Neural progenitor cell (in vitro differentiated cells): ENCODE results near the gene METTL8. TPM values are rescaled to one million over a fixed set of nuclear protein-coding genes. Genes with fewer than 3 reads are reported as not detected.

Experiments used
- DNase-seq: peaks from one replicate; pipeline ENCODE4 v3.0.0-alpha.2; 2016; ENCODE audit warnings: low spot score
- H2AFZ ChIP-seq: fragments of 200-600 bp; sonication (generic); replicated peaks from 2 replicates; pipeline ENCODE4 v1.6.1; 2016; ENCODE audit warnings: antibody characterized with exemption
- H3F3A ChIP-seq: fragments of 200-600 bp; sonication (generic); 2 replicates; pipeline ENCODE4 v1.6.1; 2016; ENCODE audit warnings: antibody characterized with exemption, low read depth
- H3K27ac ChIP-seq: fragments of 200-600 bp; sonication (generic); 2 replicates; pipeline ENCODE4 v1.5.1; 2016; ENCODE audit warnings: mild to moderate bottlenecking
- H3K27me3 ChIP-seq: fragments of 200-600 bp; sonication (generic); 2 replicates; pipeline ENCODE4 v1.6.1; 2016; ENCODE audit warnings: mild to moderate bottlenecking, moderate library complexity
- H3K36me3 ChIP-seq: fragments of 200-600 bp; sonication (generic); 2 replicates; pipeline ENCODE4 v1.5.1; 2016
- H3K4me1 ChIP-seq: fragments of 200-600 bp; sonication (generic); 2 replicates; pipeline ENCODE4 v1.6.1; 2016; ENCODE audit warnings: mixed run types
- H3K4me2 ChIP-seq: fragments of 200-600 bp; sonication (generic); 2 replicates; pipeline ENCODE4 v1.6.1; 2016
- H3K4me3 ChIP-seq: fragments of 200-600 bp; sonication (generic); 2 replicates; pipeline ENCODE4 v1.5.1; 2016
- H3K79me2 ChIP-seq: fragments of 200-600 bp; sonication (generic); 2 replicates; pipeline ENCODE4 v1.6.1; 2016; ENCODE audit warnings: low read depth
- H3K9ac ChIP-seq: fragments of 200-600 bp; sonication (generic); 2 replicates; pipeline ENCODE4 v1.6.1; 2016
- H3K9me3 ChIP-seq: fragments of 200-600 bp; sonication (generic); 2 replicates; pipeline ENCODE4 v1.5.1; 2016; ENCODE audit warnings: low read depth
- H4K20me1 ChIP-seq: fragments of 200-600 bp; sonication (generic); 2 replicates; pipeline ENCODE4 v1.6.1; 2016; ENCODE audit warnings: low read depth
- H3K27ac Mint-ChIP-seq: 3 replicates; pipeline ENCODE4 v1.8.0; 2021; ENCODE audit warnings: mixed read lengths
- H3K27me3 Mint-ChIP-seq: 2 replicates; pipeline ENCODE4 v1.8.0; 2022; ENCODE audit warnings: low read depth, mild to moderate bottlenecking, inconsistent platforms, moderate library complexity, mixed read lengths; ENCODE audit not compliant: insufficient read depth
- H3K36me3 Mint-ChIP-seq: 3 replicates; pipeline ENCODE4 v1.8.0; 2021; ENCODE audit warnings: mixed read lengths
- H3K4me1 Mint-ChIP-seq: 3 replicates; pipeline ENCODE4 v1.8.0; 2021; ENCODE audit warnings: mixed read lengths
- H3K4me3 Mint-ChIP-seq: 3 replicates; pipeline ENCODE4 v1.8.0; 2021; ENCODE audit warnings: mild to moderate bottlenecking, moderate library complexity, mixed read lengths
- H3K9me3 Mint-ChIP-seq: 3 replicates; pipeline ENCODE4 v1.8.0; 2020; ENCODE audit warnings: mixed read lengths
- EZH2 ChIP-seq: fragments of 200-600 bp; sonication (generic); IDR thresholded peaks from 2 replicates; pipeline ENCODE4 v1.6.1; 2017; ENCODE audit warnings: antibody characterized with exemption, mild to moderate bottlenecking, moderate library complexity
- EZH2phosphoT487 ChIP-seq: fragments of 200-600 bp; sonication (generic); IDR thresholded peaks from 2 replicates; pipeline ENCODE4 v1.6.1; 2017; ENCODE audit warnings: antibody characterized with exemption
- total RNA-seq: library from RNA; depleted of rRNA; stranded (reverse); fragments of >200 nt; gene quantifications from 2 replicates; pipeline ENCODE4 v1.2.3, GENCODE V29; 2015; ENCODE audit warnings: low replicate concordance
- TF ChIP-seq, protein P1 (sequence below): fragments of 200-600 bp; sonication (generic); IDR thresholded peaks from 2 replicates; pipeline ENCODE4 v1.5.1; 2017; ENCODE audit warnings: antibody characterized with exemption, mild to moderate bottlenecking

METTL8 gene
- total RNA-seq, 1 donor from 2014 or later, result 29.2 TPM

DNA sequence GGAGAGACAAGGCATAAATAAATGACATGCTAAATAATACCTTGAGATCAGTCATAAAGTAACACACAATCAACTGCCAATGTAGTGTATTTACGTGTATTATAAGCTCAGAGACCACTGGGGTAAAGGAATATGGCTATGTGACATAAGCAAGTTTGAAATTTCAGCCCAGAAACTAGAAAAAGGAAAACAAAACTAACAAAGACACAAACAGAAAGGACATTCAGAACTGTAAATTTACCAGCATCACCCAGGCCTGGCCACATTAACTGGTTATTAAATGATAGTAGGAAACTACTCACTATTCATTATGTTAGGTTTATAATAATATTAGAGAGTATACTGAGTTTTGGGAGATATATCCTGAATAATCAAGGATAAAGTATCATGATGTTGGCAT is 98.8 kb downstream of the METTL8 start:
- H3K9me3 Mint-ChIP-seq, result no peaks in the 10 kb centered on the region
- TF ChIP-seq EZH2 (no peak), EZH2phosphoT487 (no peak)
- TF ChIP-seq, protein P1, sequence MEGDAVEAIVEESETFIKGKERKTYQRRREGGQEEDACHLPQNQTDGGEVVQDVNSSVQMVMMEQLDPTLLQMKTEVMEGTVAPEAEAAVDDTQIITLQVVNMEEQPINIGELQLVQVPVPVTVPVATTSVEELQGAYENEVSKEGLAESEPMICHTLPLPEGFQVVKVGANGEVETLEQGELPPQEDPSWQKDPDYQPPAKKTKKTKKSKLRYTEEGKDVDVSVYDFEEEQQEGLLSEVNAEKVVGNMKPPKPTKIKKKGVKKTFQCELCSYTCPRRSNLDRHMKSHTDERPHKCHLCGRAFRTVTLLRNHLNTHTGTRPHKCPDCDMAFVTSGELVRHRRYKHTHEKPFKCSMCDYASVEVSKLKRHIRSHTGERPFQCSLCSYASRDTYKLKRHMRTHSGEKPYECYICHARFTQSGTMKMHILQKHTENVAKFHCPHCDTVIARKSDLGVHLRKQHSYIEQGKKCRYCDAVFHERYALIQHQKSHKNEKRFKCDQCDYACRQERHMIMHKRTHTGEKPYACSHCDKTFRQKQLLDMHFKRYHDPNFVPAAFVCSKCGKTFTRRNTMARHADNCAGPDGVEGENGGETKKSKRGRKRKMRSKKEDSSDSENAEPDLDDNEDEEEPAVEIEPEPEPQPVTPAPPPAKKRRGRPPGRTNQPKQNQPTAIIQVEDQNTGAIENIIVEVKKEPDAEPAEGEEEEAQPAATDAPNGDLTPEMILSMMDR, result no peak

DNA sequence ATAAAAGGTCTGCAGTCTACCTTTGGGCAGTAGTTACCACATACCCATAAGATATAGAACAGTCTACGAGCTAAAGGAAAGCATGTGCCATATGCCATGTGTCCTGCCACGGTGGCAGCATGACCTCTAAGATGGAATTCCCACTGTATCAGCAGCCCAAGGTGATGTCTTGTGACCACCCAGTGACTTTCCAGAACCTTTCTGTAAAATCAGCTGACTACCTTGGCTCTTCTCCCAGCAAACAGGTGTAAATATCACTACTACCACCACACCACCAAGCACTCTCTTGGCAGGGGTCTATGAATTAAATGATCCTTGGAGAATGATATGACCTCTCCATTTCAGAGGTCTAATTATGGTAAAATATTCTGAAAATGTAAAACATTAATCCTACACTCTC is 99.6 kb downstream of the METTL8 start:
- H3K27me3 ChIP-seq, result no peaks in the 10 kb centered on the region
- H3K4me1 Mint-ChIP-seq, result no peaks in the 10 kb centered on the region
- H3K4me3 ChIP-seq, result no peak overlapping the region
- DNase-seq, result no peak
- H3K9ac ChIP-seq, result no peak overlapping the region
- H2AFZ ChIP-seq, result no peak overlapping the region
- H3K4me1 ChIP-seq, result no peaks in the 10 kb centered on the region
- no peak overlapping the region for H3K4me2 ChIP-seq
- no peak overlapping the region for H3K4me3 Mint-ChIP-seq
- no peaks in the 10 kb centered on the region for H3K79me2 ChIP-seq
- H3F3A ChIP-seq, result no peaks in the 10 kb centered on the region
- H3K27me3 Mint-ChIP-seq, result peaks cover 3% of the 10 kb centered on the region
- no peak for TF ChIP-seq EZH2
- TF ChIP-seq, protein P1, result no peak
- no peak for TF ChIP-seq EZH2phosphoT487
- peaks cover 2% of the 10 kb centered on the region for H3K36me3 Mint-ChIP-seq
- no peaks in the 10 kb centered on the region for H4K20me1 ChIP-seq
- no peak overlapping the region for H3K27ac ChIP-seq
- H3K27ac Mint-ChIP-seq, result no peak overlapping the region
- H3K9me3 Mint-ChIP-seq, result no peaks in the 10 kb centered on the region
- H3K9me3 ChIP-seq, result no peaks in the 10 kb centered on the region
- no peaks in the 10 kb centered on the region for H3K36me3 ChIP-seq

More for the DNA sequence above, 98.8 kb downstream of the METTL8 start:
- Mint-ChIP-seq H3K4me3 (no peak overlapping the region), H3K27ac (no peak overlapping the region), H3K4me1 (no peaks in the 10 kb centered on the region), H3K36me3 (no peaks in the 10 kb centered on the region), H3K27me3 (peaks cover 3% of the 10 kb centered on the region)
- no peak overlapping the region for H3K4me2 ChIP-seq
- H3K36me3 ChIP-seq, result no peaks in the 10 kb centered on the region
- no peak overlapping the region for H3K27ac ChIP-seq
- H3K4me1 ChIP-seq, result no peaks in the 10 kb centered on the region
- H2AFZ ChIP-seq, result no peak overlapping the region
- H3K4me3 ChIP-seq, result no peak overlapping the region
- no peak overlapping the region for H3K9ac ChIP-seq
- H3F3A ChIP-seq, result no peaks in the 10 kb centered on the region
- no peak for DNase-seq
- no peaks in the 10 kb centered on the region for H3K79me2 ChIP-seq
- H4K20me1 ChIP-seq, result no peaks in the 10 kb centered on the region
- H3K27me3 ChIP-seq, result no peaks in the 10 kb centered on the region
- H3K9me3 ChIP-seq, result no peaks in the 10 kb centered on the region

DNA sequence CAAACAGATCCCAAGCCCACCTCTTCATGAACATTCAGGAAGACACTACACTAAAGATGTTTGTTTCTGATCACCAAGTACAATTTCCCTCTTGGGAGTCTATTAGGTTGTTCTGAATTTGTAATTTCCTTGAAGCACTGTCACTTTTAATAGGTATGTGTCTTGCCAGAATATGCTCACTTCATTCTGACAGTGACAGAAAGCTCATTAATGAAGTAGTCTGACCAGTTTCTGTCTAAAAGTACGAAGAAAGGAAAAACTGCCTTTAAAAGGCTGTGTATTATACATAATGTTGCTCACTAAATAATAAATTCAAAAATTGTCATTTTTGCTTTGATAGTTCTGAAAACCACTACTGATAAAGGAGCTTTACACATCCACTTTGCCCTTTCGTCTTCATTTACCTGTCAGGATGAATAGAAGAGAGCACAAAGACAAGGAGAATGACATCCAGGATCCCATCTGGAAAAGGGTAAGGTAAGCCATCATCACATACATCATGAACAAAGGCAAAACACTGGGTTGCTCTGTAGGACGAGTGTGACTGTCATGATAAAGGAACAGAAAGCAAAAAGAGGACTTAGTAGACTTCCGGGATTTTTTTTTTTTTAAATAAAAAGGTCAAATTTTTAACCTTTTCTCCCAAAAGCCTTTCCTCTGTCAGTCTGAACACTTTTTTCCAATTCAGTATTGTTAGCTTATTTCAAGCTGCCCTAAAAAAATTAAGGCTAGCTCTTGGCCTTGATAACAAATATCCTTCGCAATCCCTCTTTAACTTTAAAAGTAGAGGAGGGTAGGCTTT is 103.4 kb downstream of the METTL8 start:
- no peak overlapping the region for H3K4me2 ChIP-seq
- TF ChIP-seq, protein P1, result no peak
- TF ChIP-seq EZH2, result no peak
- peaks cover 3% of the 10 kb centered on the region for H3K27me3 Mint-ChIP-seq

More for the DNA sequence above, 103.4 kb downstream of the METTL8 start:
- Histone ChIP-seq H4K20me1 (no peaks in the 10 kb centered on the region), H3K27me3 (no peaks in the 10 kb centered on the region), H2AFZ (no peak overlapping the region), H3K27ac (no peak overlapping the region), H3F3A (peaks cover 4% of the 10 kb centered on the region), H3K4me1 (peaks cover 16% of the 10 kb centered on the region), H3K79me2 (no peaks in the 10 kb centered on the region), H3K9ac (no peak overlapping the region), H3K9me3 (no peaks in the 10 kb centered on the region), H3K4me3 (no peak overlapping the region), H3K36me3 (no peaks in the 10 kb centered on the region)
- DNase-seq, result no peak
- Mint-ChIP-seq H3K9me3 (no peaks in the 10 kb centered on the region), H3K4me1 (peaks cover 6% of the 10 kb centered on the region), H3K27ac (no peak overlapping the region), H3K36me3 (peaks cover 2% of the 10 kb centered on the region), H3K4me3 (no peak overlapping the region)
